C4-2B (cell line): ENCODE measurements around the gene ZFP36L2.

Source experiments
- H3K27ac ChIP-seq: fragments of 450-650 bp; 2 replicates; pipeline ENCODE4 v1.5.1; 2017
- ZFX ChIP-seq: fragments of 450-650 bp; IDR thresholded peaks from 2 replicates; pipeline ENCODE4 v1.6.1; 2017
- TF ChIP-seq, protein P1 (sequence below): fragments of 450-650 bp; conservative IDR thresholded peaks from 2 replicates; pipeline ENCODE4 v1.5.1; 2017; ENCODE audit warnings: mild to moderate bottlenecking

ZFP36L2 gene

DNA sequence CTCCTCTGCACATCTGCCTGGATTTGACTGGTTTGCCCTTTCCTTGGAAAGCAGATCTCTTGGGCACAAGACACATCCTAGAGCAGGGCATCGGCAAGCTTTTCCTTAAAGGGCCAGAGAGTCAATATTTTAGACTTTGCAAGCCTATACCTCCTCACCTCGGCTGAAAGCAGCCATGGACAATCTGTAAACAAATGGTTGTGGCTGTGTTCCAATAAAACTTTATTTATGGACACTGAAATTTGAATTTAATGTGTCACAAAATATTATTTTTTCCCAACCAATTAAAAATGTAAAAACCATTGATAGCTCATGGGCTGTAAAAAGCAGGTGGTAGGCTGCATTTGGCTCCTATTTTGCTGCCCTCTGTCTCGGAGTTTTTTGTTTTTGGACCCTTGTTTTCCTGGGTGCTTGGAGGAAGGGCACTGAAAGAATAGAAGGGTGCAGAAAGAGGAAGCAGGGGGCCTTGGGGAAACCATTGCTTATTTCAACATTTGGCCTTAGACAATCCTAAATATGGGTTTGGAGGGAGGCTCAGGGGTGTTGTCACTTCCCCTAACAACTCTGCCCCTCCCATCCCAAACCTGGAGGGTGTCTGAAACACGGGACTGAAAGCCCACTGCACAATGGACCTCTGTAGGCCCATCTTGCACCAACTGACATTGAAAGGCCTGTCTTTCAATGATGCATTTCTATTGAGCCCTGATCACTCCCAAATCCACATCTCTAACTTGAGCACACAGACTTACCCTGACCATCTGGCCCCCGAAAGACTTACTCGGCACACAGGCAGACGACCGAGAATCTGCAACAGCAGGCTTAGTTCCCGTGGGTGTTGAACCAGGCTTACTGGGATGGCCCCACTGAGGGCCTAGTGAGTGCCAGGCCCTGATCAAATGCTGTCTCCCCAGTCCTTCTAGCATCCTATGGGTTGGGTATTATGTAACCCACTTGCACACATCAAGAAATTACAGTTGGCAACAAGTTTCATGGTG, 7.1 kb upstream of the ZFP36L2 start:
- TF ChIP-seq, protein P1, sequence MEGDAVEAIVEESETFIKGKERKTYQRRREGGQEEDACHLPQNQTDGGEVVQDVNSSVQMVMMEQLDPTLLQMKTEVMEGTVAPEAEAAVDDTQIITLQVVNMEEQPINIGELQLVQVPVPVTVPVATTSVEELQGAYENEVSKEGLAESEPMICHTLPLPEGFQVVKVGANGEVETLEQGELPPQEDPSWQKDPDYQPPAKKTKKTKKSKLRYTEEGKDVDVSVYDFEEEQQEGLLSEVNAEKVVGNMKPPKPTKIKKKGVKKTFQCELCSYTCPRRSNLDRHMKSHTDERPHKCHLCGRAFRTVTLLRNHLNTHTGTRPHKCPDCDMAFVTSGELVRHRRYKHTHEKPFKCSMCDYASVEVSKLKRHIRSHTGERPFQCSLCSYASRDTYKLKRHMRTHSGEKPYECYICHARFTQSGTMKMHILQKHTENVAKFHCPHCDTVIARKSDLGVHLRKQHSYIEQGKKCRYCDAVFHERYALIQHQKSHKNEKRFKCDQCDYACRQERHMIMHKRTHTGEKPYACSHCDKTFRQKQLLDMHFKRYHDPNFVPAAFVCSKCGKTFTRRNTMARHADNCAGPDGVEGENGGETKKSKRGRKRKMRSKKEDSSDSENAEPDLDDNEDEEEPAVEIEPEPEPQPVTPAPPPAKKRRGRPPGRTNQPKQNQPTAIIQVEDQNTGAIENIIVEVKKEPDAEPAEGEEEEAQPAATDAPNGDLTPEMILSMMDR: no peak
- TF ChIP-seq ZFX: no peak
- H3K27ac ChIP-seq: no peak overlapping the region

- no peak for TF ChIP-seq ZFX
- TF ChIP-seq, protein P1: no peak
- H3K27ac ChIP-seq: no peak overlapping the region
Observed at GRCh38 chr2:43230951-43231827, 4.8 kb upstream of the ZFP36L2 start.

- TF ChIP-seq ZFX: no peak
- TF ChIP-seq, protein P1: no peak
- H3K27ac ChIP-seq: no peak overlapping the region
Observed at GRCh38 chr2:43230351-43230885, 4.0 kb upstream of the ZFP36L2 start.

GRCh38 chr2:43228756-43229659, 2.6 kb upstream of the ZFP36L2 start:
- no peak overlapping the region for H3K27ac ChIP-seq
- TF ChIP-seq ZFX: no peak
- TF ChIP-seq, protein P1: no peak

- H3K27ac ChIP-seq: peak overlapping the region; percentile 96
Observed at GRCh38 chr2:43228321-43228751, 1.9 kb upstream of the ZFP36L2 start.

DNA sequence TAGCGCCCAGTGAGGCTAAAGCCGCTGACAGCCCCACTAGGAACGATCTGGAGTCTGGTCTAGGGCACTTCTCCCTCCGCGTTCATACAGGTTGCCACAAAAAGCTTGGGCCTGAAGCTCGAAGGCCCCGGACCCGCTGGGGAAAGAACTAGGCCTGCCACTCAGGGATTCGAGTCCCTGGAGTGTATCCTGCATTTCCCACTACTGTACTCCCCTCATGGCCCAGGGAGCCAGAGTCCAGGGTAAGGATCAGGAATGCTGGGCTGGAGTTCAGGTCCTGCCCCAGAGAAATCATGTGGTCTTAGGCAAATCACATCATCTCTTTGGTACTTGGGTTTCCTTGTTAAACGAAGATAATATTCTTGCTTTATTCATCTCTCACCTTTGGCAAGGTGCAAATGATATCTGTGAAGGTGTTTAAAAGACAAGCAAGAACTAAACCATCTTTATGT, 1.4 kb upstream of the ZFP36L2 start:
- TF ChIP-seq, protein P1: no peak
- TF ChIP-seq ZFX: no peak
- peak overlapping the region; percentile 96 for H3K27ac ChIP-seq

More at GRCh38 chr2:43228321-43228751, 1.9 kb upstream of the ZFP36L2 start:
- TF ChIP-seq, protein P1: no peak
- no peak for TF ChIP-seq ZFX
